NCI-H1092 (cell line): ENCODE results near the gene ZNF574.

Experiments
- DNase-seq: peaks from one replicate; lab custom pipeline; 2025; lab: John Stamatoyannopoulos, UW

ZNF574 gene

GRCh38 chr19:42079886-42080763 is 4.2 kb downstream of the ZNF574 start:
- no peak for DNase-seq

- DNase-seq: no peak
Observed at GRCh38 chr19:42080764-42081375, 4.9 kb downstream of the ZNF574 start.

- no peak for DNase-seq
Observed at GRCh38 chr19:42081584-42082203, 5.7 kb downstream of the ZNF574 start.

- no peak for DNase-seq
Observed at GRCh38 chr19:42083537-42083936, 7.6 kb downstream of the ZNF574 start.

GRCh38 chr19:42086188-42086736 is 10.3 kb downstream of the ZNF574 start:
- DNase-seq: no peak

GRCh38 chr19:42086770-42087550 is 11.0 kb downstream of the ZNF574 start:
- DNase-seq: no peak

- DNase-seq: no peak
Observed at GRCh38 chr19:42088471-42089190, 12.7 kb downstream of the ZNF574 start.

- DNase-seq: no peak
Observed at GRCh38 chr19:42089191-42089750, 13.3 kb downstream of the ZNF574 start.

- DNase-seq: no peak
Observed at GRCh38 chr19:42089772-42090171, 13.8 kb downstream of the ZNF574 start.

- no peak for DNase-seq
Observed at GRCh38 chr19:42090672-42091071, 14.7 kb downstream of the ZNF574 start.

- no peak for DNase-seq
Observed at GRCh38 chr19:42091300-42091699, 15.3 kb downstream of the ZNF574 start.

- no peak for DNase-seq
Observed at GRCh38 chr19:42091742-42092141, 15.8 kb downstream of the ZNF574 start.

GRCh38 chr19:42092350-42092749 is 16.4 kb downstream of the ZNF574 start:
- peak; percentile 31 for DNase-seq

- DNase-seq: no peak
Observed at GRCh38 chr19:42093505-42093904, 17.5 kb downstream of the ZNF574 start.

- DNase-seq: no peak
Observed at GRCh38 chr19:42093926-42094325, 18.0 kb downstream of the ZNF574 start.

- no peak for DNase-seq
Observed at GRCh38 chr19:42095142-42095813, 19.3 kb downstream of the ZNF574 start.

GRCh38 chr19:42095814-42096230 is 19.9 kb downstream of the ZNF574 start:
- no peak for DNase-seq

GRCh38 chr19:42096255-42096837 is 20.4 kb downstream of the ZNF574 start:
- DNase-seq: no peak

- no peak for DNase-seq
Observed at GRCh38 chr19:42097461-42097860, 21.5 kb downstream of the ZNF574 start.

GRCh38 chr19:42098781-42099180 is 22.8 kb downstream of the ZNF574 start:
- DNase-seq: no peak
